ENCODE results near the gene P3H3.

DNA sequence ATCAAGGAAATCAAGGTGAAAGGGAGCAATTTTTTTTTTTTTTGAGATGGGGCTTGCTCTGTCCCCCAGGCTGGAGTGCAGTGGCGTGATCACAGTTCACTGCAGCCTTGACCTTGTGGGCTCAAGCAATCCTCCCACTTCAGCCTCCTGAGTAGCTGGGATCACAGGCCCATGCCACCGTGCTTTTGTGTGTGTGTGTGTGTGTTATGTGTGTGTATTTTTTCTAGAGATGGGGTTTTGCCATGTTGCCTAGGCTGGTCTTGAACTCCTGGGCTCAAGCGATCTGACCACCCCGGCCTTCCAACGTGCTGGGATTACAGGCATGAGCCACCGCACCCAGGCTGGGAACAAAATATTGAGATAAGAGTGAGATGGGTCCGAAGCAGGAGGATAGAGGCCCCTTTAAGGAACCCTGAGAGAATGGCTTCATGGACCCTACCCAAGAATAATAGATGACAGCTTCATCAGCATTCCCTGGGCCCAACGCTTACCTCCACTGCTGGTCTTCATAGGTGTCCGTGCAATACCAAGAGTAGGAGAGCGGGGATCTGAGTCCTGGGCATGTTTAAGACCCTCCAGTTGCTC is 21.9 kb downstream of the P3H3 start:
- TF ChIP-seq, protein P1, sequence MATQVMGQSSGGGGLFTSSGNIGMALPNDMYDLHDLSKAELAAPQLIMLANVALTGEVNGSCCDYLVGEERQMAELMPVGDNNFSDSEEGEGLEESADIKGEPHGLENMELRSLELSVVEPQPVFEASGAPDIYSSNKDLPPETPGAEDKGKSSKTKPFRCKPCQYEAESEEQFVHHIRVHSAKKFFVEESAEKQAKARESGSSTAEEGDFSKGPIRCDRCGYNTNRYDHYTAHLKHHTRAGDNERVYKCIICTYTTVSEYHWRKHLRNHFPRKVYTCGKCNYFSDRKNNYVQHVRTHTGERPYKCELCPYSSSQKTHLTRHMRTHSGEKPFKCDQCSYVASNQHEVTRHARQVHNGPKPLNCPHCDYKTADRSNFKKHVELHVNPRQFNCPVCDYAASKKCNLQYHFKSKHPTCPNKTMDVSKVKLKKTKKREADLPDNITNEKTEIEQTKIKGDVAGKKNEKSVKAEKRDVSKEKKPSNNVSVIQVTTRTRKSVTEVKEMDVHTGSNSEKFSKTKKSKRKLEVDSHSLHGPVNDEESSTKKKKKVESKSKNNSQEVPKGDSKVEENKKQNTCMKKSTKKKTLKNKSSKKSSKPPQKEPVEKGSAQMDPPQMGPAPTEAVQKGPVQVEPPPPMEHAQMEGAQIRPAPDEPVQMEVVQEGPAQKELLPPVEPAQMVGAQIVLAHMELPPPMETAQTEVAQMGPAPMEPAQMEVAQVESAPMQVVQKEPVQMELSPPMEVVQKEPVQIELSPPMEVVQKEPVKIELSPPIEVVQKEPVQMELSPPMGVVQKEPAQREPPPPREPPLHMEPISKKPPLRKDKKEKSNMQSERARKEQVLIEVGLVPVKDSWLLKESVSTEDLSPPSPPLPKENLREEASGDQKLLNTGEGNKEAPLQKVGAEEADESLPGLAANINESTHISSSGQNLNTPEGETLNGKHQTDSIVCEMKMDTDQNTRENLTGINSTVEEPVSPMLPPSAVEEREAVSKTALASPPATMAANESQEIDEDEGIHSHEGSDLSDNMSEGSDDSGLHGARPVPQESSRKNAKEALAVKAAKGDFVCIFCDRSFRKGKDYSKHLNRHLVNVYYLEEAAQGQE (IDR thresholded peaks at IDR 0.05; ENCODE audit: low read depth), result no peak
- TF ChIP-seq EP300 (IDR thresholded peaks at IDR 0.05; ENCODE audit: borderline replicate concordance), result no peak
- no peak for TF ChIP-seq RAD21 (IDR thresholded peaks at IDR 0.05; ENCODE audit: low read depth)
- TF ChIP-seq YY1 (IDR thresholded peaks at IDR 0.05; ENCODE audit: low read depth), result no peak
- no peak for TF ChIP-seq CEBPB (IDR thresholded peaks at IDR 0.05)
- TF ChIP-seq NFIC (IDR thresholded peaks at IDR 0.05), result no peak
- TF ChIP-seq, protein P2, sequence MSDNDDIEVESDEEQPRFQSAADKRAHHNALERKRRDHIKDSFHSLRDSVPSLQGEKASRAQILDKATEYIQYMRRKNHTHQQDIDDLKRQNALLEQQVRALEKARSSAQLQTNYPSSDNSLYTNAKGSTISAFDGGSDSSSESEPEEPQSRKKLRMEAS (IDR thresholded peaks at IDR 0.05), result no peak
